Activated gamma-delta T cell treated with Interleukin-2 at 50 U/mL for 16 hours (primary cell): Measurements from ENCODE around the gene CIAO2B.
"Not testable (repeated sequence)": the region's sequence is repeated elsewhere in the genome, so short reads cannot be mapped to it uniquely, and the experiment has no call there.

Experiments
- DNase-seq: peaks from one replicate; pipeline ENCODE4 v3.0.0-alpha.2; 2020

CIAO2B gene

DNA sequence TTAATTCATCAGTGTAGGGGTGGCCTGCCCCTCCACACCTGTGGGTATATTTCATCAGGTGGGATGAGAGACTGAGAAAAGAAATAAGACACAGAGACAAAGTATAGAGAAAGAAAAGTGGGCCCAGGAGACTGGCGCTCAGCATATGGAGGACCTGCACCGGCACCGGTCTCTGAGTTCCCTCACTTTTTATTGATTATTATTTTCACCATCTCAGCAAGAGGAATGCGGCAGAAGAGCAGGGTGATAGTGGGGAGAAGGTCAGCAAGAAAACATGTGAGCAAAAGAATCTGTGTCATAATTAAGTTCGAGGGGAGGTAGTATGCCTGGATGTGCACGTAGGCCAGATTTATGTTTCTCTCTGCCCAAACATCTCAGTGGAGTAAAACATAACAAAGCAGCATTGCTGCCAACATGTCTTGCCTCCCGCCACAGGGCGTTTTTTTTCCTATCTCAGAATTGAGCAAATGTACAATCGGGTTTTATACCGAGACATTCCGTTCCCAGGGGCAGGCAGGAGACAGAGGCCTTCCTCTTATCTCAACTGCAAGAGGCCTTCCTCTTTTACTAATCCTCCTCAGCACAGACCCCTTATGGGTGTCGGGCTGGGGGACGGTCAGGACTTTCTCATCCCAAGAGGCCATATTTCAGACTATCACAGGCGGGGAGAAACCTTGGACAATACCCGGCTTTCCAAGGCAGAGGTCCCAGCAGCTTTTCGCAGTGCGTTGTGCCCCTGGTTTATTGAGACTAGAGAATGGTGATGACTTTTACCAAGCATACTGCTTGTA, 21.4 kb upstream of the CIAO2B start:
- not testable (repeated sequence) for DNase-seq

DNA sequence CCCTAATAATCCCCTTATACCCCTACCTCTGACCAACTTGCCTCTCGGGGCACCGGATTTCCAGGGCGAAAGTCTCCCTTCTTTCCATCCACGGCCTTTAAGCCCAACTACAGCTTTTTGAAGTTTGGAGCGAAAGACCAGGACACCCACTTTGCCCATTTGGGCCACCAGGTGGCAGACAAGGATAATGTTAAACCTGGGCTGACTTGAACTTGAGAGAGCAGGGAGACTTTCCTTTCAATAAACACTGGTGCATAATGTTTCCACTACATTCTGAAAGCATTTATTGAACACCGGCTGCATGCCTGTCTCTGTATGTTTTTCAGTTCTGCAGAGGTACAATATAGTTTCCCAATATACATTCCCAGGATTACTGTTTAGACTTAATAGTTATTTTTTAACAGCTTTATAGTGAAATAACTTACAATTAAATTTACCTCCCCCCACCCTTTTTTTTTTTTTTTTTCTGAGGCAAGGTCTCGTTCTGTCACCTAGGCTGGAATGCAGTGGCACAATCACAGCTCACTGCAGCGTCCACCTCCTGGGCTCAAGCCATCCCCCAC, 20.0 kb upstream of the CIAO2B start:
- peak; percentile 72 for DNase-seq

DNA sequence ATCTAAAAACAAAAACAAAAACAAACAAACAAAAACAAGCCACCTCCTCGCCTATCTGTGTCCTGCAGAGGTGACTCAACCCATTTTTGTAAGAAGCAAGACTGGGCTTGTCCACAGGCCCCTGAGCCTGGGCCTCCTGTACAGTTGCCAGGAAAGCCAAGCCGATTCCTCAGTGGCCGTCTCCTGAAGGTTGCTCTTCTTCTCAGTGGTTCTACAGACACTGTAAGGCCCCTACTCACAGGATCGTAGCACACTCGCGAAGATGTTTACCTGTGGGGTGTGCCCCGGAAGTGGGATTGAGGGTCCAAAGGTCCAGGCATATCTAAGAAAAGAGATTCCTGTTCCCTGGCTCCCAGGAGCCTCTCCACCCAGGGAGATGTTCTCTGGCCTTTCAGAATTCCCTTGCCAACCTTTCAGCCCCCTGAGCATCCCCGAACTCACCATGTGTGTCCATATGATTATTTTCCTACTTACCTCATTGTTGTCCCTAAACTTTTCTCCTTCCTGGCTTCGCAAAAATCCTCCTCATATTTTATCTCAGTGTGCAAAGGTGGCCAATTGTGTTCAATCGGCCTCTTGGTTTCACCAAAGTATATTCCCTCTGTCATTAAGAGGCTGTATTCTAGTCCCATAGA, 19.4 kb upstream of the CIAO2B start:
- DNase-seq: no peak

DNA sequence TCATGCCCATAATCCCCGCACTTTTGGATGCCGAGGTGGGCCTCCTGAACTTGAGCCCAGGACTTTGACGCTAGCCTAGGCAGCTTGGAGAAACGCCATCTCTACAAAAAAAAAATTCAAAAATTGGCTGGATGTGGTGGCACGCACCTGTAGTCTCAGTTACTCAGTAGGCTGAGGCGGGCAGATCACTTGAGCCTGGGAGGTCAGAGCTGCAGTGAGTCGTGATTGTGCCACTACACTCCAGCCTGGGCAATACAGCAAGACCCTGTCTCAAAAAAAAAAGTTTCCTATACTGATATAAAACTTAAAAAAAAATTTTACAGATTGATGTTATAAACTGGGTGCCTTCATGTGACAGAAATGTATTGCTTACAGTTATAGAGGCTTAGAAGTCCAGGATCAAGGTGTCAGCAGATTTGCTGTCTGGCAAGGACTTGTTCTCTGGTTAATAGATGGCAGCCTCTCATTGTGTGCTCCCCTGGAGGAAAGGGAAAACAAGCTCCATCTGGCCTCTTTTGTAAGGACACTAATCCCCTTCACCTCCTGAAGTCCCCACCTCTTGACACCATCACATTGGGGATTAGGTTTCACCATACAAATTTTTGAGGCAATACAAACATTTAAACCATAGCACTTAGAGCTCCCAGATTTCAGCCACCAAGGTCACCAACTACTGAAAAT, 18.4 kb upstream of the CIAO2B start:
- DNase-seq: no peak

DNA sequence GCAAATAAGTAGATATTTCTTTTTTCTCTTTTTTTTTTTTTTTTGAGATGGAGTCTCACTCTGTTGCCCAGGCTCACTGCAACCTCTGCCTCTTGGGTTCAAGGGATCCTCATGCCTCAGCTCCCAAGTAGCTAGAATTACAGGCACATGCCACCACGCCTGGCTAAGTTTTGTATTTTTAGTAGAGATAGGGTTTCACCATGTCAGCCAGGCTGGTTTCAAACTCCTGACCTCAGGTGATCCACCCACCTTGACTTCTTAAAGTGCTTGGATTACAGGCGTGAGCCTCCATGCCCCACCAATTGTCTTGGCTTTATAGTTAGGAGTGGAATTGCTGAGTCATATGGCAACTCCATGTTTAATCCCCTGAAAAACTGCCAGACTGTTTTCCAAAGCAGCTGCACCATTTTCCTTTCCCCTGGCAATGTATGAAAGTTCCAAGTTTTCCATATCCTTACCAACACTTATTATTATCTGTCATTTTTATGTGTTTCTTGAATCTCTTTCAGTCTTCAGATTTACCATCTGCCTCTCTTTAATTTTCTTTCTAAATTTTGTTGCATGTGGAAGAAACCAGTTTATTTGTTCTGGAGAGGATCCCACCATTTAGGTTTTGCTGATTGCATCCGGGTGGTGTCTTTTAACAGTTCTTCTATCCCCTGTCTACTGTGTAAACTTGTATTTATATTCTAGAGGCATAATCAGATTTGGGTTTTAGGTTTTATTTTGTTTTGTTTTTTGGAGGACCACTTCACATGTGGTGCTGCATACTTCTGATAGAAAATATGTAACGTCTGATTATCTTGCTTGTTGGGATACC, 17.0 kb upstream of the CIAO2B start:
- DNase-seq: no peak

DNA sequence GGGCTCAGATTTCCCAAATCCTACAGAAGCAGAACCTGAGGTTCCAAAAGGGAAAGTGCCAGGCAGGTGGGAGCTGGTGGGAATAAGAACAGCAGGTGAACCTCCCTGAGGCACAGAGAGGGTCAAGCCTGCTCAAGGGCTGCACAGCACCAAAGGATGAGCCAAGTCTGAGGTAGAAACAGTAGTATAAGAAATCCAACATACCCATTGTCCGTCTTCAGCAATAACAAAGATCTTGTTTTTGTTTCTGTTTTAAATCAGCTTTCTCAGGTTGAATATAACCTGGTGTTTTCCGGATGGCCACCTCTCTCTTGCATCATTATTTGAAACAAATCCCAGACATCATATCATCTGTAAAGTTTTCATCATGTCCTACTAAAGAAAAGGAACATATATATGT, 16.2 kb upstream of the CIAO2B start:
- DNase-seq: no peak

DNA sequence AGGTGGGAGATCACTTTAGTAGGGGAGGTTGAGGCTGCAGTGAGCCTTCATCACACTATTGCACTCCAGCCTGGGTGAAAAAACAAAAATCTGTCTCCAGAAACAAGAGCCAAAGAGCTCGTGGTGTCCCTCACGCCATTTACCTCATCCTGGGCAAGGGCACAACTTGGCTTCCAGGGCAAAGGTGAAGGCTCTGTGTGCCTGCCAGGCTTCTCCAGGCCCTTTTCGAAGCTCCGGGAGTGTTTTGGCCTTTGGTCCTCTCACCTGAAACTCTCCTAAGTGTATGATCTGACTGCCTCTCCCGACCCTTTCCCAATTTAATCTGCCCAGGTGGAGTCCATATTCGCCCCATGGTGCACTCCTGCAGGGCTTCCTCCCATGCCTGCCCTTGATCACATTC, 15.3 kb upstream of the CIAO2B start:
- no peak for DNase-seq

DNA sequence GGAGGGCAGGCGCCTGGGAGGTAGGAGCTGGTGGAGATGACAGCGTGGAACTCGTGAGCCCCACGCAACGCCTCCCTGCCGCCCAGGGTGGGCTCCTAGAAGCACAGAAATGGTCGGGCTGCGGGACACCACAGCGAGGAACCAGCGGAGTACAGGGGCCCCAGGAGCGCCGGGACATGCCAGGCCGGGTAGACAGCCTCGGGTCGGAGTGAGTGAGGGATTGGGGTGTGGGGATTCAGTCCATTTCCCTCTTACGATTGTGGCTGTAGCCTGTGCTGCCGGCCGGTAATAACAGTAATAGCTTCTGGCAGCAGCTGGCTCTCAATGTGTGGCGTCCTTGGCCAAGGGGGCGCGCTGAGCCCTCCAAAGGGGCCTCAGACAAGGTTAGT, 14.6 kb upstream of the CIAO2B start:
- no peak for DNase-seq

DNA sequence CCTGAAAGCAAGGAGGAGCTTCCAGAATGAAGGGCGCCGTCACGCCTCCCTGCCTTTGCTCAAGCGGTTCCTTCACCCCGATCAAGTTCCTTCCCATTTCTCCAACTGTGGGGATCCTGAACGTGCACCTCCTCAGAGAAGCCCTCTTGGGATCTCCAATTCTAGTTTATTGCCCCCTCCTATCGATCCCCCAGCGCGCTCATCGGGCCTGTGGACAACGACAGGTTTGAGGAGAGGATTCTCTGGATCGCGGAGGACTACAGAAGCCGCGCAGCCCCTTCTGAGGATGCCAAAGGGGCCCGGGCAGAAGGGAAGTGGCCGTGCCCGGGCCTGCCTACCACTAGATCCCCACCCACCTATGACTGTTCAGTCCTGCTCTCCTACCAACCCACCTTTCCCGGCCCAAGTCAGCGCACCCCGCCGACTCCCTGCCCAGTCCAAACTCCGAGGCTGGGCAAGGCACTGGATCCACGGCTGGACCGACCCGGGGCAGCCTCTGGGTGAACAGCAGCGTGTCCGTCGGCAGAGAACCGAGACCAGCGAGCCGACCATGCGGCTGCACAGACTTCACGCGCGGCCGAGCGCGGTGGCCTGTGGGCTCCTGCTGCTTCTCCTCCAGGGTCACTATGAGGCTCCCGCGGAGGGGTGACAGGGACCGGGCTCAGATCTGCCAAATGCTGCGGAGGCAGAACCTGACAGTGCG, 14.1 kb upstream of the CIAO2B start:
- DNase-seq: no peak

DNA sequence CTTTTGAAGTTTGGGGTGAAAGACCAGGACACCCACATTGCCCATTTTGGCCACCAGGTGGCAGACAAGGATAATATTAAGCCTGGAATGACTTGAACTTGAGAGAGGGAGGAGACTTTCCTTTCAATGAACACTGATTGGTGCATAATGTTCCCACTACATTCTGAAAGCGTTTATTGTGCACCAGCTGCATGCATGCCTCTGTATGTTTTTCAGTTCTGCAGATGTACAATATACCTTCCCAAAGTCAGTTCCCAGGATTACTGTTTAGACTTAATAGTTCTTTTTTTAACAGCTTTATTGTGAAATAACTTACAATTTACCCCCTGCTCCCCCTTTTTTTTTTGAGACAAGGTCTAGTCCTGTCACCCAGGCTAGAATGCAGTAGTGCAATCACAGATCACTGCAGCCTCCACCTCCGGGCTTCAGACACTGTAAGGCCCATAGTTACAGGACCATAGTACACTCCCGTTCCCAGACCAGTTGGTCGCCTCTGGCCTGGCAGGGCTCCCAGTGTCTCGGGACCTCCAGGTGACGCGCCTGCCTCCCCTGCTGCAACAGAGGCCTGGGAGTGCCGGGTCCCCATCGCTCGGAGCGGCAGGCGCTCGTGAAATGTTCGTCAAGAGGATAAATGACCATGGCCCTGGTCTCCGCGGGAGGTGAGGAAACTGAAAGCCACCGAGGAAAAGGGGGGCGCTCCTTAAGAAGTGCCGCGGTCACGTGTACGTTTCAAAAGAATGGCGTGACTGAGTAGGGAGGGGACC, 13.3 kb upstream of the CIAO2B start:
- peak; percentile 85 for DNase-seq

DNA sequence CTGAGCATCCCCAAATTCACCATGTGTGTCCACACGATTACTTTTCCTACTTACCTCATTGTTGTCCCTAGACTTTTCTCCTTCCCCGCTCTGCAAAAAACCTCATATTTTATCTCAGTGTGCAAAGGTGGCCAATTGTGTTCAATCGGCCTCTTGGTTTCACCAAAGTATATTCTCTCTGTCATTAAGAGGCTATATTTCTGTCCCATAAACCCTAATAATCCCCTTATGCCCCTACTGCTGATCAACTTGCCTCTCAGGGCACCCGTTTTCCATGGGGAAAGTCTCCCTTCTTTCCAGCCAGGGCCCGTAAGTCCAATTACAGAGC, 12.7 kb upstream of the CIAO2B start:
- no peak for DNase-seq

DNA sequence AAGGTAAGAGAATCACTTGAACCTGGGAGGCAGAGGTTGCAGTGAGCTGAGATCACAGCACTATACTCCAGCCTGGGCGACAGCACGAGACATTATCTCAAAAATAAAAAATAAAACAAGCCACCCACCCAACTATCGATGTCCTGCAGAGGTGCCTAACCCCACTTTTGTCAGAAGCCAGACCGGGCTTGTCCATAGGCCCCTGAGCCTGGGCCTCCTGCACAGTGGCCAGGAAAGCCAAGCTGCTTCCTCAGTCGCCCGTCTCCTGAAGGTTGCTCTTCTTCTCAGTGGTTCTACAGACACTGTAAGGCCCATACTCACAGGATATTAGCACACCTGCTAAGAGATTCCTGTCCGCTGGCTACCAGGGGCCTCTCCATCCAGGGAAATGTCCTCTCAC, 12.3 kb upstream of the CIAO2B start:
- DNase-seq: no peak

DNA sequence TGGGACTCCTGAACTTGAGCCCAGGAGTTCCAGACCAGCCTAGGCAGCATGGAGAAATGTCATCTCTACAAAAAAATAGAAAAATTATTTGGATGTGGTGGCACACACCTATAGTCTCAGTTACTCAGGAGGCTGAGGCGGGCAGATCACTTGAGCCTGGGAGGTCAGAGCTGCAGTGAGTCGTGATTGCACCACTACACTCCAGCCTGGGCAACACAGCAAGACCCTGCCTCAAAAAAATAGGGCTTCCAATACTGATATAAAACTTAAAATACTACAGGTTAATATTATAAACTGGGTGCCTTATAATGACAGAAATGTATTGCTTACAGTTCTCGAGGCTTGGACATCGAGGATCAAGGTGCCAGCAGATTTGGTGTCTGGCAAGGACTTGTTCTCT, 11.7 kb upstream of the CIAO2B start:
- no peak for DNase-seq

DNA sequence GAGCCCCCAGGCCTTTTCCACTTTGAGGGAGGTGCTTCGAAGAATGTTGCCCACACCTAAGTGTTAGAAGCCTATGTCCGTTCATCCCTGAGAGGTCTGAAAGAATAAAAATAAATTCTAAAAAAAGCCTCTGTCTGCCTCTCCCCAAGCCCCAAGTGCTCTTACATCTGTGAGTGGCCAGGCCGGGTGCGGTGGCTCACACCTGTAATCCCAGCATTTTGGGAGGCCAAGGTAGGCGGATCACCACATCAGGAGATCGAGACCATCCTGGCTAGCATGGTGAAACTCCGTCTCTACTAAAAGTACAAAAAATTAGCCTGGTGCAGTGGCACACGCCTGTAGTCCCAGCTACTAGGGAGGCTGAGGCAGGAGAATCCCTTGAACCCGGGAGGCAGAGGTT, 10.8 kb upstream of the CIAO2B start:
- not testable (repeated sequence) for DNase-seq

DNA sequence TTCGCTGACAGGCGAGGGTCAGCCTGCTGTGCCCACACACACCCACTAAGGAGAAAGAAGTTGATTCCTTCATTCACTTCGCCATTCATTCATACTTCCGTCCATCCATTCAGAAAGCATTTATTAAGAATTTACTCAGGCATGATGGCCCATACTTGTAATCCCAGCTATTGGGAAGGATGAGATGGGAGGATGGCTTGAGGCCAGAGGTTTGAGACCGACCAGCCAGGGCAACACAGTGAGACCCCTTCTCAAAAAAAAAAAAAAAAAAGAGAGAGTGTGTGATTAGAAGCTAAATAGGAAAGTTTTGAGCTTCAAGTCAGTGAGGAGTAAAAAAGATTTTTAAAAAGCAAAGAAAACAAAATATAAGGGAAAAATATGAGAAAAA, 9.8 kb upstream of the CIAO2B start:
- DNase-seq: no peak

DNA sequence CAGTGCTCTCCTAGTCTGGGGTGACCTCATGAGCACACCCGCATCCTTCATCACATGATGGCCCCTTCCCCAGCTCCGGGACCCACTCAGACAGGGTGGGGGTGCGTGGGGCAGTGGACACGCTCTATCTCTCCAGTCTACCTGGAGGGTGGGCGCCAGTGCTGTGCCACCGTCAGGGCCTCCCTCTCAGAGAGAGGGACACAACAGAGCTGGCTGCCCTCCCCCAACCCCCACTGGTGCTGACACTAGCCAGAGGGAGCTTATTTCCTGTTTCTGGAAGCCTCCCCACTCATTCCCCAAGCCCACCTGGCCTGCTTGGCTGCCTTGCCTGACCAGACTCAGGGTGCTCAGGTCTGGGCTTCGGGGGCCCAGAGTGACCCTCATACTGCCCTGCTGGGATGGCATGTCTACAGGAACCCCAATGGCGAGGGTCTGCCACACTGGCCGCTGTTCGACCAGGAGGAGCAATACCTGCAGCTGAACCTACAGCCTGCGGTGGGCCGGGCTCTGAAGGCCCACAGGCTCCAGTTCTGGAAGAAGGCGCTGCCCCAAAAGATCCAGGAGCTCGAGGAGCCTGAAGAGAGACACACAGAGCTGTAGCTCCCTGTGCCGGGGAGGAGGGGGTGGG, 9.3 kb upstream of the CIAO2B start:
- no peak for DNase-seq

DNA sequence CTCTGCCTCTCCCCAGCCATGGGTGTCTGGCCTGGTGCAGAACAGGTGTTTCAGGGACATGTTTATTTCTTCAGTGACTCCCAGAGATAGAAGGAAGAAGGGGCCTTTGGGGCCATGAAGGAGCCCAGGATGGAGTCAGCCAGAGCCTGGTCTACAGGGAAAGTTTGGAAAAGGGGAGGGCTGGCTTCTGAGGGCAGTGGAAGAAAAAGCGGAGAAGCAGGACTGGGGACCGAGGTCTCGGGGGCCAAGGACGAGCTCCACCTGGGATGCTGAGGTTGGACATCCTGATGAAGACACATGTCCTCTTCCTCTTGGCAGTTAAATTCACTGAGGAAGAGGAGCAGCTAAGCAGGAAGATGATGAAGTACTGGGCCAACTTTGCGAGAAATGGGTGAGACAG, 8.8 kb upstream of the CIAO2B start:
- DNase-seq: no peak

DNA sequence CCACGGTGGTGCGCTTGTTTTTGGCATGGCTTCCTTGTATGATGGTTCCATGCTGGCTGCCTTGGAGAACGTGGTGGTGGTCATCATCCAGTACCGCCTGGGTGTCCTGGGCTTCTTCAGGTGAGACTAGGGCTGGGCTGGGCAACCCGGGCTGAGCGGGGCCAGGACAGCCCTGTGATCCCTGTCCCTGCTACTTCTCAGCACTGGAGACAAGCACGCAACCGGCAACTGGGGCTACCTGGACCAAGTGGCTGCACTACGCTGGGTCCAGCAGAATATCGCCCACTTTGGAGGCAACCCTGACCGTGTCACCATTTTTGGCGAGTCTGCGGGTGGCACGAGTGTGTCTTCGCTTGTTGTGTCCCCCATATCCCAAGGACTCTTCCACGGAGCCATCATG, 6.0 kb upstream of the CIAO2B start:
- DNase-seq: no peak

DNA sequence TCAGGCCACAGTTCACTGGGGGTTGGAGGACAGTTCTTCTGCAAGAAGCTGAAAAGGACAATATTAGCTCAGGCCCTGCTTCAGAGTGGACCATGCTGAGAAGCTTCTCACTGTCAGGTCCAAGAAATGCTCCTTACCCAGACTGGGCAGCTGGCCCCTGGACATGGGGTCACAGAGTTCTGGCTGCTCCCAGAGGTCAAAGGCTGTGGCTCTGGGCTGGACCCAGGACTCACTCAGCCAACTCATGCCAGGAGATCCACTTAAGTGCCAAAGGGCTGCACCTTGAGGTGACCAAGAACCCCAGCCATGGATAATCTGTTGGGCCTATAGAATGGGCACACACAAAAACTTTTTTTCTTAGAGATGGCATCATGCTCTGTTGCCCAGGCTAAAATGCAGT, 5.2 kb upstream of the CIAO2B start:
- DNase-seq: no peak

DNA sequence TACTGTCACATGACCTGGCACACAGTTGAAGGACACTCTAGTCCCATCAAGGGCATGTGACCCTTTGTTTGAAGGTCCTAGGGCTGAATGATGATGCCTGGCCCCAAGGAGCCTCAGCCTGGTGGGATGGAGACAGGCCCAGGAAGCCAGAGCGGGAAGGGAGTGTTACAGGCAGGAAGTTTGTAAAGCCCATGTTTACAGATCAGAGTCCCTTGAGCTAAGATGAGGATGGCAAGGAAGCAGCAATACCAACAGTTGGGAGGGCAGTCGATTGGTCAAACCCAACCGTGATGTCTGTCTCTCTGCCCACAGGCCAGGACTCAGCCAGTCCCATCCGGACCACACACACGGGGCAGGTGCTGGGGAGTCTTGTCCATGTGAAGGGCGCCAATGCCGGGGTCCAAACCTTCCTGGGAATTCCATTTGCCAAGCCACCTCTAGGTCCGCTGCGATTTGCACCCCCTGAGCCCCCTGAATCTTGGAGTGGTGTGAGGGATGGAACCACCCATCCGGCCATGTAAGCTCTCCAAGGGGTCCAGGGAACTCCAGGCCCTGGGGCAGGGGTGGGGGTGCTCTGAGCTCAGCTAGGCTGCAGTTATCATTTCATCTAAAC, 3.6 kb upstream of the CIAO2B start:
- DNase-seq: no peak
